Fibroblast of peridontal ligament (primary cell): ENCODE measurements around the gene ABTB1.

ENCODE experiments used
- DNase-seq: peaks from one replicate; pipeline ENCODE4 v3.0.0-alpha.2; 2010; ENCODE audit errors: extremely low read depth

The ABTB1 gene

GRCh38 chr3:127720161-127720823, 47.5 kb downstream of the ABTB1 start:
- DNase-seq = no peak

- no peak for DNase-seq
Measured at GRCh38 chr3:127720985-127721935, 48.5 kb downstream of the ABTB1 start.

- no peak for DNase-seq
Measured at GRCh38 chr3:127722091-127722784, 49.5 kb downstream of the ABTB1 start.

DNA sequence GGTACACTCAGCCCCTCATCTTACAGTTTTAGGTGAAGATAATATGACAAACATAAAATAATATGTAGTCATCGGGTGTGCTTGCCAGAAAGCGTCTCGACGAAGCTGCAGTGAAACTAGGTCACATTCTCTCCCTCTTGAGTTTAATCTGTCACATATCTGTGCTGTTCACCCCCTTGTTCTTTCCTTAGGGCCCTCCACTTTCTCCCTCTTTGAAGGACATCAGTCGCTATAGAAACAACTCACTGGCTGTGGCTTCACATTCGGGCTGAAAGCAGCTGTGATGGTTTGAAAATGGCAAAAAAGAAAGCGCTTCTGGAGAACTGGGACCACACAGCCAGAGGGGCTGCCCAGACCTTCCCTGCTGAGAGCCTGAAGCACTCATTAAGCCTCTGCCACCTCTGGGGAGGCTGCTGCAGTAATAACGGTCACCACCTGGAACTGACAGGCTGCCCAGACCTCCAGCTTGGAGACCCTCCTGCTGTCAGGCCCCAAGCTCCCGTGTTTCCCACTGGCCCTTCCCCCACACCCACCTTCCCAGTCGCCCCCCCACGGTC, 50.3 kb downstream of the ABTB1 start:
- no peak for DNase-seq

DNA sequence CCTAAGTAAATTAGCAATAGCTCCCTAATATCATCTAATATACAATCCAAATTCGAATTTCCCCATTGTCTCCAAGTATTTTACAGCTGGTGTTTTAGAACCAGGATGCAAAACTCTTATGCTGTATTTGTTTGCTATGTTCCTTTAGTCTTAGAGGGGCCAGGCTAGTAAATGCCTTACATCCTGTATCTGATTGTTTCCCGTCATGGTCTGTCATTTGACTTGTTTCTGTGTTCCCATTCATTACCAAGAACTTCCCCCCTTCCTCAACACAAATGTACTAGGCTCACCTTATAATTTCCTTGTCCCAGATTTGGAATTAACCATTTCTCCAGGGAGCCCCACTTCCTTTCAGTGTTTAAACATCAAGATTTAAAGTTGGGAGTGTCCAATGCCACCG, 54.1 kb downstream of the ABTB1 start:
- DNase-seq = no peak

- DNase-seq = no peak
Measured at GRCh38 chr3:127728417-127729015, 55.8 kb downstream of the ABTB1 start.

DNA sequence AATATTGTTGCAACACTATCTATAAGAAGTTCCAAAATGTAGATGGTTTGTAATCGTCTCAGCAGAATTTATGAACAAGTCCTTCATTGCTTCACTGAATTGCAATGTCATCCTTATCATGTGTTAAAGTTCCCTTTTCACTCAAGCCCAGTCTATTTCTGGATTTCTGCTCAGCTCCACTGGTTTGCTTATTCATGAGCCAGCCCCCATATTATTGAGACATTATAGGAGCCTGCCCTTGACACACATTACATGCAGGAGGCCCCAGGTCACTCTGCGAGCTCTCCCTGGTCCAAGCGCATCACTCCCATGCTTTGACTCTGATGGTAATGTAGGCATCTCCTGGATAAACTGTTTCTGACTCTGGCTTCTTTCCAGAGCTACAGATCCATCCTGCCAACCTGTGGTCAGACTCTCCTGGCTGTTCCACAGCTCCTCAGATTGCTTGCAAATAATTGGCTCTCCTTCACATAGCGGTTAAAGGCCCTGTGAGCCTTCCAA, 56.9 kb downstream of the ABTB1 start:
- no peak for DNase-seq

DNA sequence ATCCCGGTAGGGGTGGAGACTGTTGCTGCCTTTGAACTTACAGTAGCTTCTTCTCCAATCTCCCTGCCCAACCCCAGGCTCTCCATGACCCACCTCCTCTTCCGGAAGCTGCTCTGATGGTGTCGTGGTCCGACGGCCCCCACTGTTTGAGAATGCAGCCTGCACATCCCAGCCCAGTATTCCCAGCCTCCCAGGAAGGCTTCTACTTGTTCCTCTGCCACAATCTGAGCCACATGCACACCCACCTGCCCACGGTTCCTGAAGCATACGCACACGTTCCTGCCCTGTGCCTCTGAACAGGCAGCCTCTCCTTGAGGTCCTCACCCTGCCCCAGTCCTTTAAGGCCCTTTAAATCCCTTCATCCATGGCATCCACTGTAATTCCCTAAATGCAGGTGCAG, 57.4 kb downstream of the ABTB1 start:
- DNase-seq = no peak
